ENCODE results near the gene CAMK1D. TPM values are rescaled to one million over a fixed set of nuclear protein-coding genes. Genes with fewer than 3 reads are reported as not detected.
A peak's percentile ranks its signal among the peaks of the same experiment; 100 is the strongest.
"Not testable (repeated sequence)": the region's sequence is repeated elsewhere in the genome, so short reads cannot be mapped to it uniquely, and the experiment has no call there.

Gene CAMK1D
- total RNA-seq, 1 experiment from 2014 or later = 3.8 TPM

- H3K27ac ChIP-seq = no peak overlapping the region
- H3K4me3 ChIP-seq = peak overlapping the region; percentile 76
- H3K9me3 ChIP-seq (replicated peaks) = no peaks in the 10 kb centered on the region; the same call in 1 of the 2 replicates
- peaks cover 4% of the 10 kb centered on the region; the same call in 1 of the 2 replicates for H3K36me3 ChIP-seq
- H3K4me1 ChIP-seq (replicated peaks) = peaks cover 17% of the 10 kb centered on the region
- no peaks in the 10 kb centered on the region for H3K27me3 ChIP-seq (replicated peaks)
- DNase-seq (ENCODE audit: low read depth in 1 of 2, low spot score in 2 of 2) = no peak
These were observed 351 bp downstream of the CAMK1D start for GRCh38 chr10:12349629-12350166.

GRCh38 chr10:12350167-12350872 lies 973 bp downstream of the CAMK1D start:
- DNase-seq (ENCODE audit: low read depth in 1 of 2, low spot score in 2 of 2) = peak in 1 of 2 experiments; percentile 43
- no peaks in the 10 kb centered on the region for H3K27me3 ChIP-seq (replicated peaks)
- H3K4me1 ChIP-seq (replicated peaks) = peaks cover 17% of the 10 kb centered on the region
- peak overlapping the region; percentile 76 for H3K4me3 ChIP-seq
- no peak overlapping the region for H3K27ac ChIP-seq
- peaks cover 4% of the 10 kb centered on the region; the same call in 1 of the 2 replicates for H3K36me3 ChIP-seq
- no peaks in the 10 kb centered on the region; the same call in 1 of the 2 replicates for H3K9me3 ChIP-seq (replicated peaks)

GRCh38 chr10:12350925-12351324 lies 1.6 kb downstream of the CAMK1D start:
- H3K36me3 ChIP-seq = peaks cover 4% of the 10 kb centered on the region; the same call in 1 of the 2 replicates
- no peak for DNase-seq (ENCODE audit: low read depth in 1 of 2, low spot score in 2 of 2)
- no peaks in the 10 kb centered on the region for H3K27me3 ChIP-seq (replicated peaks)
- H3K9me3 ChIP-seq (replicated peaks) = no peaks in the 10 kb centered on the region; the same call in 1 of the 2 replicates
- H3K4me1 ChIP-seq (replicated peaks) = peaks cover 17% of the 10 kb centered on the region
- peak overlapping the region; percentile 76 for H3K4me3 ChIP-seq
- no peak overlapping the region for H3K27ac ChIP-seq

- H3K36me3 ChIP-seq = peaks cover 4% of the 10 kb centered on the region; the same call in 1 of the 2 replicates
- H3K4me1 ChIP-seq (replicated peaks) = peaks cover 17% of the 10 kb centered on the region
- H3K27ac ChIP-seq = no peak overlapping the region
- no peaks in the 10 kb centered on the region for H3K27me3 ChIP-seq (replicated peaks)
- no peak for DNase-seq (ENCODE audit: low read depth in 1 of 2, low spot score in 2 of 2)
- no peak overlapping the region for H3K4me3 ChIP-seq
- no peaks in the 10 kb centered on the region; the same call in 1 of the 2 replicates for H3K9me3 ChIP-seq (replicated peaks)
These were observed 2.1 kb downstream of the CAMK1D start for GRCh38 chr10:12351447-12351846.

GRCh38 chr10:12351889-12352288 lies 2.5 kb downstream of the CAMK1D start:
- Histone ChIP-seq H3K9me3 (replicated peaks) (no peaks in the 10 kb centered on the region; the same call in 1 of the 2 replicates), H3K4me3 (no peak overlapping the region), H3K36me3 (peaks cover 4% of the 10 kb centered on the region; the same call in 1 of the 2 replicates), H3K27ac (no peak overlapping the region), H3K27me3 (replicated peaks) (no peaks in the 10 kb centered on the region), H3K4me1 (replicated peaks) (peaks cover 17% of the 10 kb centered on the region)
- no peak for DNase-seq (ENCODE audit: low read depth in 1 of 2, low spot score in 2 of 2)

- Histone ChIP-seq H3K27ac (no peak overlapping the region), H3K36me3 (peaks cover 4% of the 10 kb centered on the region; the same call in 1 of the 2 replicates), H3K4me3 (no peak overlapping the region), H3K27me3 (replicated peaks) (no peaks in the 10 kb centered on the region), H3K4me1 (replicated peaks) (peaks cover 15% of the 10 kb centered on the region), H3K9me3 (replicated peaks) (no peaks in the 10 kb centered on the region; the same call in 1 of the 2 replicates)
- DNase-seq (ENCODE audit: low read depth in 1 of 2, low spot score in 2 of 2) = no peak
These were observed 4.3 kb downstream of the CAMK1D start for GRCh38 chr10:12353399-12354242.

GRCh38 chr10:12354696-12355095 lies 5.3 kb downstream of the CAMK1D start:
- DNase-seq (ENCODE audit: low read depth in 1 of 2, low spot score in 2 of 2); H3K4me3 ChIP-seq; H3K27ac ChIP-seq; H3K36me3 ChIP-seq; H3K27me3 ChIP-seq (replicated peaks); H3K9me3 ChIP-seq (replicated peaks): not testable (repeated sequence)
- peaks cover 13% of the 10 kb centered on the region for H3K4me1 ChIP-seq (replicated peaks)

GRCh38 chr10:12355384-12355783 lies 6.0 kb downstream of the CAMK1D start:
- no peaks in the 10 kb centered on the region for H3K36me3 ChIP-seq
- no peaks in the 10 kb centered on the region for H3K9me3 ChIP-seq (replicated peaks)
- H3K4me3 ChIP-seq = no peak overlapping the region
- no peak for DNase-seq (ENCODE audit: low read depth in 1 of 2, low spot score in 2 of 2)
- H3K4me1 ChIP-seq (replicated peaks) = peaks cover 6% of the 10 kb centered on the region
- H3K27me3 ChIP-seq (replicated peaks) = no peaks in the 10 kb centered on the region
- no peak overlapping the region for H3K27ac ChIP-seq

- Histone ChIP-seq H3K36me3 (no peaks in the 10 kb centered on the region), H3K9me3 (replicated peaks) (no peaks in the 10 kb centered on the region), H3K4me1 (replicated peaks) (no peaks in the 10 kb centered on the region), H3K27ac (no peak overlapping the region), H3K4me3 (no peak overlapping the region), H3K27me3 (replicated peaks) (no peaks in the 10 kb centered on the region)
- DNase-seq (ENCODE audit: low read depth in 1 of 2, low spot score in 2 of 2) = no peak
These were observed 8.3 kb downstream of the CAMK1D start for GRCh38 chr10:12357525-12358151.

- Histone ChIP-seq H3K4me1 (replicated peaks) (no peaks in the 10 kb centered on the region), H3K4me3 (no peak overlapping the region), H3K27me3 (replicated peaks) (no peaks in the 10 kb centered on the region), H3K36me3 (no peaks in the 10 kb centered on the region), H3K27ac (no peak overlapping the region), H3K9me3 (replicated peaks) (no peaks in the 10 kb centered on the region)
- no peak for DNase-seq (ENCODE audit: low read depth in 1 of 2, low spot score in 2 of 2)
These were observed 9.7 kb downstream of the CAMK1D start for GRCh38 chr10:12358863-12359564.

- no peaks in the 10 kb centered on the region for H3K27me3 ChIP-seq (replicated peaks)
- no peak for DNase-seq (ENCODE audit: low read depth in 1 of 2, low spot score in 2 of 2)
- no peak overlapping the region for H3K27ac ChIP-seq
- no peaks in the 10 kb centered on the region for H3K9me3 ChIP-seq (replicated peaks)
- H3K4me3 ChIP-seq = no peak overlapping the region
- H3K36me3 ChIP-seq = no peaks in the 10 kb centered on the region
- H3K4me1 ChIP-seq (replicated peaks) = no peaks in the 10 kb centered on the region
These were observed 11.1 kb downstream of the CAMK1D start for GRCh38 chr10:12360461-12360860.

- not testable (repeated sequence) for H3K36me3 ChIP-seq; H3K27ac ChIP-seq; H3K27me3 ChIP-seq (replicated peaks); H3K9me3 ChIP-seq (replicated peaks); DNase-seq (ENCODE audit: low read depth in 1 of 2, low spot score in 2 of 2); H3K4me1 ChIP-seq (replicated peaks); H3K4me3 ChIP-seq
These were observed 11.8 kb downstream of the CAMK1D start for GRCh38 chr10:12361115-12361514.

- H3K36me3 ChIP-seq = no peaks in the 10 kb centered on the region
- no peak for DNase-seq (ENCODE audit: low read depth in 1 of 2, low spot score in 2 of 2)
- H3K27me3 ChIP-seq (replicated peaks) = no peaks in the 10 kb centered on the region
- H3K9me3 ChIP-seq (replicated peaks) = no peaks in the 10 kb centered on the region
- no peaks in the 10 kb centered on the region for H3K4me1 ChIP-seq (replicated peaks)
- no peak overlapping the region for H3K27ac ChIP-seq
- H3K4me3 ChIP-seq = no peak overlapping the region
These were observed 15.2 kb downstream of the CAMK1D start for GRCh38 chr10:12364559-12364958.

Measured in SJSA1 (cell line).